ENCODE measurements around the gene NECTIN2.
"Not testable (repeated sequence)": the region's sequence is repeated elsewhere in the genome, so short reads cannot be mapped to it uniquely, and the experiment has no call there.

The NECTIN2 gene

DNA sequence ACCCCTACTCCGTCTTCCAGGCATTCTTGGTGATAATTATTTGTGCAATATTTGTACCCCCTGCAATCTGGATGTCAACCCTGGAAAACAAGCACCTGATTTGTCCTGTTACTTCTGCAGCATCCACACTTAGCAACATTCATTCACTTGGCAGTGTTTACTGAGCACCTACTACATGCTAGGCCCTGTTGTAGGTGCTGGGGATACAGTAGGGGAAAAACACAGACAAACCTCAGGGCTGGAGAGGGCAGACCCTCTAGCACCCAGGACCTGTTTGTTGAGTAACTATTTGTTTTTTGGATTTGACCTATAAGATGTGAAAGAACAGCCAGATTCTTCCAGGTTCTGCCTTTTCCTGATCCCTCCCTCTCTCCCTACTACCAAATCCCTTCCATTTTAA, 9.5 kb downstream of the NECTIN2 start:
- FAIRE-seq: no peak

DNA sequence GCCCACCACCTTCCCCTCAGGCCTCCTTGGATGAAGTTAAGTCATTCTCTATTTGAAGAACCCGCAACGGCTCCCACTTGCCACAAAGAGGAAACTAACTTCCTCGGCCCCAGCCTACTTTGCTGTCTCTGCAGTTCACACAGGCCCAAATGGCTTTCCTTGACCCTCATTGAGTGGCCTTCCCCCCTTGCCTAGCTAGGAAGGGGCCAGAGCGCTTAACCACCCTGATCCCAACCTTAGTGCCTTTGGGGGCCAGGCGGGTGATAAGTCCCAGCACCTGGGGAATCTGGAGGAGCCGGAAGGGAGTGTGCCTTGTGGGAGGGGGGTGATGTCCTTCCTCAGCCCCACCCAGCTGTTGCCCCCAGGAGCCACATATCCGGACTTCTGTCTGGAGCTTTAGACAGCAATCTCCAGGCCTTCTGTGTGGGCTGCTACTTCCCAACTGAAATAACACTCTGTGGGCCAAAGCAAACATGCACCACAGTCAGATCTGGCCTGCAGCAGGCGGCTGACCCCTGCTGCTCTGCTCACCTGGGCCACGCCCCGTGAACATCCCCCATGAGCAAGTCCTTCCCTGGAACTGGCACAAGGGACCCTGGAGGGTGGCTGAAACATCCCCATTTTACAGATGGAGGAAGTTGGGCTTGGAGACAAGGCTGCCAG, 10.5 kb downstream of the NECTIN2 start:
- FAIRE-seq: no peak

DNA sequence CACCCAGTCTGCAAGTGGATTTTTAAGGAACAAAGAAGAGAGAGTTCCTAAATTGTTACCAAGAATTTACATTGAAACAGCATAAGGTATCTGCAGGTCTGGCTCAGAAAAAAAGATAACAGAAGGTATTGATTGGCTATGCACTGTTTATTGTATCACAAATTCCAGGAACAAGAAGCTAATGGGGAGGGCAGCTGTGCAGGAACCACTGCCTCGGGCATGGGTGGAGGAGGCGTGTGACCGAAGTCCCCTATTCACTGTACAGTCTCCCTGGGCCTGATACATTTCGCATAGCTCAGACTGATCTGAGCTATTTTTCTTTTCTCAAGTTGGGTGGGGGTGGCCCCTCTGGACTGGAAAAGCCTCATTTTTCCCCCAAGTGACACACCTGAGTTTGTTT, 11.7 kb downstream of the NECTIN2 start:
- no peak for FAIRE-seq

DNA sequence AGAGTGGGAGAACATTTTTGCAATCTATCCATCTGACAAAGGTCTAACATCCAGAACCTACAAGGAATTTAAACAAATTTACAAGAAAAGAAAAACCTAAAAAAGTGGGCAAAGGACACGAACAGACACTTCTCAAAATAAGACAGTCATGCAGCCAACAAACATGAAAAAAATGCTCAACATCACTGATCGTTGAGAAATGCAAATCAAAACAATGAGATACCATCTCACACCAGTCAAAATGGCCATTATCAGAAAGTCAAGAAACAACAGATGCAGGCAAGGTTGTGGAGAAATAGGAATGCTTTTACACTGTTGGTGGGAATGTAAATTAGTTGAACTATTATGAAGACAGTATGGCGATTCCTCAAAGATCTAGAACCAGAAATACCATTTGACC, 15.5 kb downstream of the NECTIN2 start:
- not testable (repeated sequence) for FAIRE-seq

DNA sequence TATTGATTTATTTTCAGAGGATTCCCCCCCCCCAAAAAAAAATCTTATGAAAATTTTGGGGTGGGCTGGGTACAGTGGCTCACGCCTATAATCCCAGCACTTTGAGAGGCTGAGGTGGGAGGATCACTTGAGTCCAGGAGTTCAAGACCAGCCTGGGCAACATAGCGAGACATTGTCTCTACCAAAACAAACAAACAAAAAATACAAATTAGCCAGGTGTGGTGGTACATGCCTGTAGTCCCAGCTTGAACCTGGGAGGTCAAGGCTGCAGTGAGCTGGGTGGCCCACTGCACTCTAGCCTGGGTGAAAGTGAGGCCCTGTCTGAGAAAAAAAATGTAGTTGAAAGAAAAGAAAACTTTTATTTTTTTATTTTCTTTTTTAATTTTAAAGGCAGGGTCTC, 17.9 kb downstream of the NECTIN2 start:
- FAIRE-seq: no peak

DNA sequence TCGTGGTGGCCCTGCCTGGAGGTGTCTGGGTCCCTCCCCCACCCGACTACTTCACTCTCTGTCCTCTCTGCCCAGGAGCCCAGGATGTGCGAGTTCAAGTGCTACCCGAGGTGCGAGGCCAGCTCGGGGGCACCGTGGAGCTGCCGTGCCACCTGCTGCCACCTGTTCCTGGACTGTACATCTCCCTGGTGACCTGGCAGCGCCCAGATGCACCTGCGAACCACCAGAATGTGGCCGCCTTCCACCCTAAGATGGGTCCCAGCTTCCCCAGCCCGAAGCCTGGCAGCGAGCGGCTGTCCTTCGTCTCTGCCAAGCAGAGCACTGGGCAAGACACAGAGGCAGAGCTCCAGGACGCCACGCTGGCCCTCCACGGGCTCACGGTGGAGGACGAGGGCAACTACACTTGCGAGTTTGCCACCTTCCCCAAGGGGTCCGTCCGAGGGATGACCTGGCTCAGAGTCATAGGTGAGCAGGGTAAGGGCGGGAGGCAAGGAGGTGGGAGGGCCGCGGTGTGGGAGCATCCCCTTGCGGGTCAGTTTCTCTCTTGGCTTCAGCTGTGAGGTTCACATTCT, 19.2 kb downstream of the NECTIN2 start:
- FAIRE-seq: no peak

DNA sequence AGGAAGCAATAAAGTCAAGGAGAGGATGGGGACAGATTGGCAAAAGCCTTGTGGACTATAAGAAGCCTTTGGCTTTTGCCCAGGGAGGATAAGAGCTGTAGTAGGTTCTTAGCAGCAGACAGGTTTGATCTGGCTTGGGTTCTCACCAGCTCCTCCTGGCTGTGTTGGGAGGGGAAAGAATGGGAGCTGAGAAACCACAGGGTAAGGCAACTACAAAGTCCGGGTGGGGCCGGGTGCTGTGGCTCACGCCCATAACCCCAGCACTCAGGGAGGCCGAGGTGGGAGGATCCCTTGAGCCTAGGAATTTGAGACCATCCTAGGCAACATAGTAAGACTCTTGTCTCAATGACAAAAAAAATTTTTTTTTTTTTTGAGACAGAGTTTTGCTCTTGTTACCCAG, 20.6 kb downstream of the NECTIN2 start:
- no peak for FAIRE-seq

DNA sequence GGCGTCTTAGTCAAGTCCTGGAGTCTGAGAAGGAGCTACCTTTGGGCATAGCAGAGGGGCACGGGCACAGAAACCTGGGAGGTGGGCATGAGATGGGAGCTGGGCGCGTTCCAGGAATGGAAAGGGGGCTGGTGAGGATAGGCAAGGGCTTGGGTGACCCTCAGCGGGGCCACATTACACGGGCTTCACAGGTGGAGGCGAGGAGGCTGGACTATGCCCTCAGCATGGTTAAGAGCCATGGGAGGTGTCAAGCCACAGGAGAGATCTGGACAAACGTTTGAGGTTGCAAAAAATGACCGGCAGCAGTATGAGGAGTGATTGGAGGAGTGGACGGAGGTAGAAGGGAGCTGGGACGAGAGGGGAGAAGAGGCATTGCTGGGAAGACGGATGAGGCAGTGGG, 21.5 kb downstream of the NECTIN2 start:
- no peak for FAIRE-seq

DNA sequence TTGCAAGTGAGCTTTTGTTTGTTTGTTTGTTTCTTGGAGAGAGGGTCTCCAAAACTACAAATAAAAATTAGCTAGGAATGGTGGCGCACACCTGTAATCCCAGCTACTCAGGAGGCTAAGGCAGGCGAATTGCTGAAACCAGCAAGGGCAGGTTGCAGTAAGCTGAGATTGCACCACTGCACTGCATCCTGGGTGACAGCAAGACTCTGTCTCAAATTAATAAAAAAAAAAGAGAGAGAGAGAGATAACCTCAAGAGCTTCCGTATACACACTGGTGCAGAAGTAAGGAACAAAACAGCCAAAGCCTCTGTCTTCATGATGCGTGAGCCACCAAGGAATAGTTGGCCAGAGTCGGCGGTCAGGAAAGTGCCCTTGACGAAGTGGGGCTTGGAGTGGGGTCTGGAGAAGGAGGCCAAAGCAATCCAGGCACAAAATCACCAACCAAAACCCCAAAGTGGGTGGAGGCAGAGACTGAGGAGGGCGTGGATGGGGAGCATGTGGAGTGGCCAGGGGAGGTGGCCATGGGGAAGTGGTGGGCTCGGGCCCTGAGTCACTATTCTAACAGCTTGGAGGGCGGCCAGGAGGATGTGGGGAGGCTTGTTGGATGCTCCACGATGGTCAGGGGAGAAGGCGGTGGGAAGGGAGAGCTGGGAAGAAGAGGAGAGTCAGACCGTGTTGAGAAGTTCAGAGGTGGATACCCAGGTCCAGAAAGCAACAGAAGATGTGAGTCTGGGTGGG, 23.8 kb downstream of the NECTIN2 start:
- FAIRE-seq: no peak

DNA sequence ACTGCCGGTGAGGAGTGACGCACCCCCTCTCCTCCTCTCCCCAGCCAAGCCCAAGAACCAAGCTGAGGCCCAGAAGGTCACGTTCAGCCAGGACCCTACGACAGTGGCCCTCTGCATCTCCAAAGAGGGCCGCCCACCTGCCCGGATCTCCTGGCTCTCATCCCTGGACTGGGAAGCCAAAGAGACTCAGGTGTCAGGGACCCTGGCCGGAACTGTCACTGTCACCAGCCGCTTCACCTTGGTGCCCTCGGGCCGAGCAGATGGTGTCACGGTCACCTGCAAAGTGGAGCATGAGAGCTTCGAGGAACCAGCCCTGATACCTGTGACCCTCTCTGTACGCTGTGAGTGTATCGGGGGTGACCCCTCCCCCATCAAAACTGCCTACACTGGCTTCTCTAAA, 25.7 kb downstream of the NECTIN2 start:
- FAIRE-seq: no peak

DNA sequence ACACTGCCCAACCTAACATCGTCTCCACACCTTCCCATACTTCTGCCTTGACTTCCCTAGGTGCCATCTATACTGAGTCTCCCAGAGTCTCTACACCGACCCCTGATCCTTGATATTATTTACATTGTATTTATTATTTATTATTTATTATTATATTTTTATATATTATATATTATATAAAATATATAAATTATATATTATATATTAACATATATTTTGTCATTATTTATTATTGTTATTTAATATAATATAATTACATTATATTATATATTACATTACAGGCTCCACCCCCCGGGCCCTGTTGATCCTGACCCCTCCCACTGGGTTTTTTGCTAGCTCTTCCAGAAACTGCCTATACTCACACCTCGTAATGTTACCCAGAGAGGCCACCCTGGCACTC, 26.6 kb downstream of the NECTIN2 start:
- peak; percentile 79 for FAIRE-seq

DNA sequence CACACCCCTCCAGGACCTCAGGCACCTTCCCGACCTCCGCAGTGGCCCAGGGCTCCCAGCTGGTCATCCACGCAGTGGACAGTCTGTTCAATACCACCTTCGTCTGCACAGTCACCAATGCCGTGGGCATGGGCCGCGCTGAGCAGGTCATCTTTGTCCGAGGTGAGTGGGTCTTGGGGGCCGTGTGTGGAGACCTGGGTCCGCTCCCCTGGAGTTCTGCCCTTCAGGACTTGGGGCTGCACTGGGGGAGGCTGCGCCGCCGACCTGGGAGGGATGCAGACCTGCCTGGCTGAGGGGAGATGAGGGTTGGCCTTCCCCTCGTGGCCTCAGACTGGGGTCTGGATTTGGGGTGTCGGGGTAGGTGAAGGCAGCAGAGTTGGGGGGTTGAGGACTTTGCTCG, 28.2 kb downstream of the NECTIN2 start:
- no peak for FAIRE-seq

DNA sequence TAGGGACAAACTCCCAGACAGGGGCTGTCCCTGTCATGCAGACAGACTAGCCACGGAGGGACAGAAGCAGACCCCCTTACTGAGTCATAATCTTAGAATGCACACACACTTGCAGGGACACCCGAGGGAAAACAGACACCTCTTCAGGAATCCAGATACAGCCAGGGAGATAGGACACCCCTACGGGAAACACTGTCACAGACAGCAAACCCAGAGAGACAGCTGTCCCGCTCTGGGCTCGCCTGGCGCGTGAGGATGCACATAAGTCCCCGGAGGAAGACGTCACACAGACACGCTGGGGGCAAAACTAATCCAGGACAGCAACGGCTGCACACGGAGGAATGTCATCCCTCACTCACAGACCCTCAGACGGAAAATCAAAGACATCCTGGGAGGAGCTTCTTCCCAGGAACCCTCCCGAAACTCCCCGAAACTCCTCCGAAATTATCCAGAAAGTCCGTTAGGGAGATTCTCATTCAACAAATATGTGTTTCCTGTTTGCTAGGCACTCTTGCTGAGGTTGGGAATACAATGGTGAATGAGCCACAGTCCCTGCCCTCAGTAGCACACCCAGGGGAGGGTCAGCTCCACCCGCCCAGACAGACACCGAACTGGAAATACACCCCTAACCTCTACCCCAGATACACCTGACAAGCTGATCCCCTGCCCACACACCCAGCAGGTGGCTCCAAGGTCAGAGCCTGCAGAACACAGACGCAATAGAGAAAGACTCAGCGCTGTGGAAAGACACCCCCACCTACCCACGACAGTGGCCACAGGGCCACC, 29.8 kb downstream of the NECTIN2 start:
- FAIRE-seq: no peak

DNA sequence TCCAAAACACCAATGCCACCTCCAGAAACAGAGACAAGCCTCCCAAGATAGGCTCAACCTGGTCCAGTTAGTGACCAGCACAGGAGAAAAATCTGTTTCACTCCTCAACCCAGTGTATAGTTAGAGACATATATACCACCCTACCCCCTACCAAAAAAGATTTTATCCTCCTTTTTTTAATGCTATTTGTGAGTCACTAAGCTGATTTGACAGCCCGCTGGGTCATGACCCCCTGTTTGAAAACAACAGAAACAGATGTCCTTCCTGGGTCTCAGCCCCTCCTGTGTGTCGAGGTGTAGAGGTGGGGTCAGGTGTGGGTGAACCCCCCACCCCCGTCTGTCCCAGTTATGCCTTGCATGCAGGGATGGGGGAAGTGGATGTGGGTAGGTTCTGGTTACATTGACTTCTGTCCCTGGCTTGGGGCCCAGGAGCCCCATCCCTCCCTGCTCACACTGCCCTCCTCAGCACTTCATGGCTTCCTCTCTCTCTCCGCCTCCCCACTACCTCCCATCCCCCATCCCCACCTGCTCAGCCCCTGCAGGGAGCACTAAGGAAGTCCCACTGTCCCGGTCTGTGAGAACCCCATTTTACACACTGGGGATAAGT, 30.9 kb downstream of the NECTIN2 start:
- no peak for FAIRE-seq

DNA sequence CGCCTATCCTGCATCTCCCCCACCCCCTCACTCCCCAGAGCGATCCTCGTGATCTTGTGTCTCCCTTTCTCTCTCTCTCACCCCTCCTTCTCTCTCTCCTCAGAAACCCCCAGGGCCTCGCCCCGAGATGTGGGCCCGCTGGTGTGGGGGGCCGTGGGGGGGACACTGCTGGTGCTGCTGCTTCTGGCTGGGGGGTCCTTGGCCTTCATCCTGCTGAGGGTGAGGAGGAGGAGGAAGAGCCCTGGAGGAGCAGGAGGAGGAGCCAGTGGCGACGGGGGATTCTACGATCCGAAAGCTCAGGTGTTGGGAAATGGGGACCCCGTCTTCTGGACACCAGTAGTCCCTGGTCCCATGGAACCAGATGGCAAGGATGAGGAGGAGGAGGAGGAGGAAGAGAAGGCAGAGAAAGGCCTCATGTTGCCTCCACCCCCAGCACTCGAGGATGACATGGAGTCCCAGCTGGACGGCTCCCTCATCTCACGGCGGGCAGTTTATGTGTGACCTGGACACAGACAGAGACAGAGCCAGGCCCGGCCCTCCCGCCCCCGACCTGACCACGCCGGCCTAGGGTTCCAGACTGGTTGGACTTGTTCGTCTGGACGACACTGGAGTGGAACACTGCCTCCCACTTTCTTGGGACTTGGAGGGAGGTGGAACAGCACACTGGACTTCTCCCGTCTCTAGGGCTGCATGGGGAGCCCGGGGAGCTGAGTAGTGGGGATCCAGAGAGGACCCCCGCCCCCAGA, 32.2 kb downstream of the NECTIN2 start:
- no peak for FAIRE-seq

DNA sequence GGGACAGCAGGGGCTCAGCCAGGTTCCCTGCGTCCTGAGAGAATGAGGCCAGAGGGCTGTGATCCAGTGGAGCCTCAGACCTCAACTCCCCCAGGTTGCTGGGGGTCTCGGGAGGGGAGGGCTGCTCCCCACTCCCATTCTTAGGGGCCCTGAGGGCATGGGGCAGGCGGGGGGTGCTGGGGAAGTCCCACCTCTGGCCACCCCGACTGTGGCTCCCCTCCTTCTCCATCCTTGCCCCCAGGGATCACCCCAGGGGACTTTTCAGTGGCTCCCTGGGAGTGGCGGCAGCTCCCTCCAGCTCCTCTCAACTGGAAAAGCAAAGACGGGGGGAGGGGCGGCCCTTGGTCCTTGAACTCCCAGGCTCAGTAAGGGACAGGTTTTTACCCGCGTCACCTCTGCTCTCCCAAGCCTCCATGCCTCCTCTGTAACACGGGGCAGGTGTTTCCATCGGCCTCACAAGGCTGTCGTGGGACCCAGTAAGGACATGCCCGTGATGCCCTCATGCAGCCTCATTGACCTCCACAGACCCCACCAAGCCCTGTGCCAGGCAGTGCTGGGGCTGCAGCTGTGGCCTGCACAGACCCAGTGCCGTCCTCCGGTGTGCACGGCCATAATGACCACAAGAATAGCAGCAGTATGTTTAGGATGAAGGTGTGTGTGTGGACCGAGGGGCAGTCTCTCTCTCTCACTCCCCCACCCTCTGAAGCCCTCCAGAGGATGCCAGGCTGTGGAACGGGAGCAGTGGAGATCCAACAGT, 33.4 kb downstream of the NECTIN2 start:
- no peak for FAIRE-seq

DNA sequence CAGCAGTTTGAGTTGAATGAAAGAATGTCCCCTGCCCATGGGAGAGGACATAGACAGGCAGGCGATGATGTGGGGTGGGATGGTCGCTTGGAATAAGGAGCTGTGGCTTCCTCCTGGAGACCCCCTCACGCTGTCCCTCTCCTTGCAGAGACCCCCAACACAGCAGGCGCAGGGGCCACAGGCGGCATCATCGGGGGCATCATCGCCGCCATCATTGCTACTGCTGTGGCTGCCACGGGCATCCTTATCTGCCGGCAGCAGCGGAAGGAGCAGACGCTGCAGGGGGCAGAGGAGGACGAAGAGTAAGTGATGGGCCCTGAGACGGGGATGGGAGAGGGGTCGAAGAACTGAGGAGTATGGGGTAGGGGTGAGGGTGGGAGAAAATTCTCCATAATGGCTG, 36.0 kb downstream of the NECTIN2 start:
- FAIRE-seq: no peak

DNA sequence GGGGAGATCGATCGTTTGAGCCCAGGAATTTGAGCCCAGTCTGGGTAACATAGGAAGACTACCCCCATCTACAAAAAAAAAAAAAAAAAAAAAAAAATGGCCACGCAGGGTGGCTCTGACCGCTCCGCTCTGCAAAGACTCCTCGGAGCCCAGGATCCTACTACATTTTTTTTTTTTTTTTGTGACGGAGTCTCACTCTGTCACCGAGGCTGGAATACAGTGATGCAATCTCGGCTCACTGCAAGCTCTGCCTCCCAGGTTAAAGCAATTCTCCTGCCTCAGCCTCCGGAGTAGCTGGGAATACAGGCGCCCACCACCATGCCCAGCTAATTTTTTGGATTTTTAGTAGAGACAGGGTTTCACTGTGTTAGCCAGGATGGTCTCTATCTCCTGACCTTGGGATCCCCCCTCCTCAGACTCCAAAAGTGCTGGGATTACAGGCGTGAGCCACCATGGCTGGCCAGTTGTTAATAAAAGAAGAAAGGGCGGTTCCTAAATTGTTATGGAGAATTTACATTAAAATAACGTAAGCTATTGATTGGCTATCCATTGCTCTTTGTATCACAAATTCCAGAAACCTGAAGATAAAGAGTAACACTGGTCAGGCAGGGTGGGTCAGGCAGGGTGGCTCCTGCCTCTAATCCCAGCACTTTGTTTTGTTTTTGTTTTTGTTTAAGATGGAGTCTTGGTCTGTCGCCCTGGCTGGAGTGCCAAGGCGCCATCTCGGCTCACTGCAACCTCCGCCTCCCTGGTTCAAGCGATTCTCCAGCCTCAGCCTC, 36.7 kb downstream of the NECTIN2 start:
- not testable (repeated sequence) for FAIRE-seq

DNA sequence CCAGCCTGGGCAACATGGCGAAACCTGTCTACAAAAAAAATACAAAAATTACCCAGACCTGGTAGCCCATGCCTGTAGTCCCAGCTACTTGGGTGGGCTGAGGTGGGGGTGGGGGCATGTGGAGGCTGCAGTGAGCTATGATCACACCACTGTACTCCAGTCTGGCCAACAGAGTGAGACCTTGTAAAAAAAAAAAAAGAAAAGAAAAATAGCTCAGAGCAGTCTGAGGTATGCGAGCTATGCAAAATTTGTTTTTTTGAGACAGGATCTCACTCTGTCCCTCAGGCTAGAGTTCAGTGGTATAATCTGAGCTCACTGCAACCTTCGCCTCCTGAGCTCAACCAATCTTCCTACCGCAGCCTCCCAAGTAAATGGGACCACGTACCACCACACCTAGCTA, 37.8 kb downstream of the NECTIN2 start:
- FAIRE-seq: no peak

DNA sequence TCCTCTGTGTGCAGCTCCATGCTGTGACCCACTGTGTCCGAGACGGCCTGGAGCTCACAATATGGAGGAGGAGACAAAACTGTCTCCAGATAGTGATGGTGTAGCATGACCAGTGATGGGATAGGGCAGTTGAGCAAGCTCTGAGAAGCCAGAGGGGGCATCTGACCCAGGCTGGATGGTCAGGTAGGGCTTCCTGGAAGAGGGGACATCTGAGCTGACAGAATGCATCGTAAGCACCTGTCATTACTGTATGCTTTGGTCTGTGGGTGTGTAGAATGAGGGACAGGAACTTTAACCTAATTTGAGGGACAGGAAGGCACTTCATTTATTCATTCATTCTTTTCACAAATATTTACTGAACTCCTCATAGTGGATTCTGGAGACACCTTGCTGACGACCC, 38.5 kb downstream of the NECTIN2 start:
- FAIRE-seq: no peak

DNA sequence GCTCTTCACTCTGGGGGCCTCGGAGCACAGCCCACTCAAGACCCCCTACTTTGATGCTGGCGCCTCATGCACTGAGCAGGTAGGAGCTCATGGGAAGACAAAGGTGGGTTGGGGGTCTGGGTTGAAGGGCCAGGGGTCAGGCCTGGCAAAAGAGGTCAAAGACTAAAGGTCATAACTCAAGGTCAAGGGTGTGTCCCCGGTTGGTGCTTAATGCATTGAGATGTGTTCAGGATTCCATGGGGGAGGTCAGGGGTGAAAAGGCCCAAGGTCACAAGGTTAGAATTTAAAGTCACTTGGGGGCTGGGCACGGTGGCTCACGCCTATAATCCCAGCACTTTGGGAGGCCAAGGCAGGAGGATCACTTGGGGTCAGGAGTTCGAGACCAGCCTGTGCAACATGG, 40.0 kb downstream of the NECTIN2 start:
- FAIRE-seq: no peak
